NCI-H146 (cell line): Measurements from ENCODE around the gene DNAH9.

Experiments
- DNase-seq: peaks from one replicate; lab custom pipeline; 2025; lab: John Stamatoyannopoulos, UW

The DNAH9 gene

DNA sequence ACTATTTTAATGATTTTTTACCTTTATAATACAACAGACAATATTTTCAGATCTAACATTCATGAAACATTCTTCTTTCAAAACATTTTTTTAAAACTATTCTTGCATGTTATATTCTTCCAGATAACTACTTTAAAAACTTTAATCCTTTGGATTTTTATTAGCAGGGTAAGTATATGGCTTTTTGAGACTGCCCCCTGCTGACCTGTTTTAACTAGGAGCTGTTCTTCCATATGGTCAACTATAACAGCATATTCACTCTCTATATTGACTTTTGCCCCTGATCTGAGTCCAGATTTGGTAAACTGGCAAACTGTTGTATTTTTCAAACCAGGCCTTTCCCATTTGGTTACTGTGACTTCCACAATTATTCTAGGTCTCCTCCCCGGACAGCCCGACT lies 382.5 kb downstream of the DNAH9 start:
- DNase-seq, result no peak

DNA sequence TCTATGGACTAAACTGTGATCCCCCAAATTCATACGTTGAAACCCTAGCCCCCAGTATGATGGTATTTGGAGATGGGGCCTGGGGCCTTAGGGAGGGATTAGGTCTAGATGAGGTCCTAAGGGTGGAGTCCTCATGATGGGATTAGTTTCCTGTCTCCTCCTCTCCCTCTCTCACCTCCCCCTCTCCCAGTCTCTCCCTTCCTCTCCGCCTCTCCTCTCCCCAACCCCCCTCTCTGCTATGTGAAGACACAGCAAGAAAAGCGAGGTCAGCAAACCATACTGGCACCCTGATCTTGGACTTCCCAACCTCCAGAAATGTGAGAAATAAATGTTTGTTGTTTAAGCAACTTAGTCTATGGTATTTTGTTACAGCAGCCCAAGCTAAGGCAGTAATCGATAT lies 383.6 kb downstream of the DNAH9 start:
- DNase-seq, result no peak

DNA sequence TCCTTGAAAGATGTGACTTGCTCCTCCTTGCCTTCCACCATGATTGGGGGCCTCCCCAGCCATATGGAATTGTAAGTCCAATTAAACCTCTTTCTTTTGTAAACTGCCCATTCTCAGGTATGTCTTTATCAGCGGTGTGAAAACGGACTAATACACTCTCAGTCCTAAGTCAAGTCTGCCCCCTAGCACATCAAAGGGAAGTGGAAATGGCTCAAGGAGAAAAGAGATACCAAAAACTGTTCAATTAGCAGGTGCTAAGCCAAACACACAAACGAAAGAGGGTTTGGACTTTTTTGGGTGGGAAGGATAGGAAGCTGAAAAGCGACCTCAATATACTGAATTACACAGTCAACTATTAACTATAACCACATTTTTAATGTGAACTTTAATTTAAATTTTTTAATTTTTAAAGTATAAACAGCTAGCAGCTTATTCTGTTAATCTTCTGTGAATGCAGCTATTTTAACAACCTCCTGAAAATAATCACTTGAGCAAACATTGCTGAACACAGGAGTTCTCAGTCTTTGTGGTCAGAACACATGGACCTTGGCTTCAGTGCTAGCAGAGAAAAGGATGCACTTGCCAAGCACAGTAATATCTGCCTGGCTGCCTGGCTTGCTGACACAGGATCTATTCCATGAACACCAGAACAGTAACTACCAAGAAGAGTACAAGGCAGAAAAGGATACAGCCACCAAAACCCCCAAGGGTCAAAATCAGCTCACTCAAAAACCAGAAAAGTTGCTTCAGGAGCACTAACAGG lies 388.1 kb downstream of the DNAH9 start:
- no peak for DNase-seq

DNA sequence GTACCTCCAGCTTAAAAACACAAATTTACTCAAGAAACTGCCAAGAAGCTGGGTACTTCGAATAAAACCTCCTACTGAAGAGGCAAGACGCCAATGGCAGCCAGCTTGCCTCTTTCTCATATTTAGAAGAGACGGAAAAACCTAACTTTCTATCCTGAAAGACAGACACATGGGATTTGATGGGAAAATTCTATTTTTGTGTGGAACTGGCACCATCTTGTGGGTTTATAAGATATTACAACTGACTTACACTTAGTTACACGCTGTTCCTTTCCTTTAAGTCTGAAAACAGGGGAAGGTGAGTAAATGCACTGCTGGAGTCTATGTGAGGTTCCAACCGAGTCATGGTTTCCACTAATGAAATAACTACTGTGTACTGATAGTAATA lies 388.7 kb downstream of the DNAH9 start:
- DNase-seq, result peak; percentile 19

DNA sequence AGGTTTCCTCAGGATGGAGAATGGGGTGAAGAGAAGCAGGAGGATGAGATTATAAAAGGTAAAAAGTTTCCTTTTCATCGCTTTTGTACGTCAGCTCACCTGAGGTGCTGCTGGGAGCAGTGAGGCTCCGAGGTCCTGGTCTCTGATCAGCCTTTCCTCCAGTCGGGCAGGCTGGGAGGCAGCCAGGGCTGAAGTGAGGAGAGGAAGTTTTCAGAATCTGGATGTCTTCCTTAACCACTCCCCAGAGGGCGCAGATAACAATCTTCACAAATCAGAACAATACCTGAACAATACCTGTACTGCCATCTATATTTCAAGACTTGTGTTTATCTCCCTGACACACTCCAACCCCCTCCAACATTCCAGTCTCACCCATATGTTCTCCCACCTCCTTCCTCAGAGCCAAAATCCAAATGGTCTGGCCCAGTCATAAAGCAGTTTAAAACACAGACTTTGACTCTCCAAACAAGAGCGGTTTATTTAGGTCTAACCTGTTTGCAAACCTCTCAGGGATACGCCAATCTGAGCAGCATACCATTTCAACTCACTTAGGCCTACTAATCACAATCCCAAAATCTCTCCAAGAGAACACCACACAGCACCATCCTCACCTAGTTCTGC lies 392.2 kb downstream of the DNAH9 start:
- no peak for DNase-seq

DNA sequence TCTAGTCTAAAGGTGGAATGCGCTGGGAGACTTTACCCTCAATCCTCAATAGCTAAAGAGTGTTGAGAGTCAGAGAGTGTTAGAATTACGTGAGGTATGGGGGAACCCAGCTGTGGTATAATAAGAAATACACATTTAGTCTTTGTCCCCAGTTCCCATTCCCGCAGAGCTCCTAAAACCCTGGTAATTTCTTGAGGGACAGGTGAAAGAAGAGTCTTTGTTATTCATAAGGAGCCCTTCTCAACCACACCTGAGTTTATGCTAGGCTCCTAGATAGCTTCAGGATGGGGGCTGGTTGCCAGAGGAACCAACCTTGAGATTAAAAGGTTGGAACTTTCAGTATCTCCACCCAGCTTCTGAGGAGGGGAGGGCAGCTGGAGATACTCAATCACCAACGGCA lies 393.2 kb downstream of the DNAH9 start:
- no peak for DNase-seq

DNA sequence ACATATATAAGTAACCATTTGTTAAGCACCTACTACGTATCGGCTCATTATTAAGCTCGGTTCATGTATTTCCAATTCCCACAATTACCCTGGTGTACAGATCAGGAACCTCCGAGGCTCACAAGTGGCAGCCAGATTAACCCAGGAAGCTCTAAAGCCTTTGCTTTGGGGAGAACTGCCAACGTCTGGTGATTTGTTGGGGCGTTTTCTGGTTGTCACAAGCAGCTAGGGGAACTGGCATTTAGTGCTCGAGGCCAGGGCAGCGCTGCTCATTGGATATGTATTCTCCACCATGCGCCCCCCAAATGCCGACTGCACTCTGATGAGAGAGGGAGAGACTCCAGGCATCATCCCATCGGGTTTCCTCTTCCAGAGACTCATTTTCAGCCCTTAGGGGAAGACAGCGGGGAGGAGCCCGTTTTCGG lies 398.5 kb downstream of the DNAH9 start:
- DNase-seq, result peak; percentile 71

DNA sequence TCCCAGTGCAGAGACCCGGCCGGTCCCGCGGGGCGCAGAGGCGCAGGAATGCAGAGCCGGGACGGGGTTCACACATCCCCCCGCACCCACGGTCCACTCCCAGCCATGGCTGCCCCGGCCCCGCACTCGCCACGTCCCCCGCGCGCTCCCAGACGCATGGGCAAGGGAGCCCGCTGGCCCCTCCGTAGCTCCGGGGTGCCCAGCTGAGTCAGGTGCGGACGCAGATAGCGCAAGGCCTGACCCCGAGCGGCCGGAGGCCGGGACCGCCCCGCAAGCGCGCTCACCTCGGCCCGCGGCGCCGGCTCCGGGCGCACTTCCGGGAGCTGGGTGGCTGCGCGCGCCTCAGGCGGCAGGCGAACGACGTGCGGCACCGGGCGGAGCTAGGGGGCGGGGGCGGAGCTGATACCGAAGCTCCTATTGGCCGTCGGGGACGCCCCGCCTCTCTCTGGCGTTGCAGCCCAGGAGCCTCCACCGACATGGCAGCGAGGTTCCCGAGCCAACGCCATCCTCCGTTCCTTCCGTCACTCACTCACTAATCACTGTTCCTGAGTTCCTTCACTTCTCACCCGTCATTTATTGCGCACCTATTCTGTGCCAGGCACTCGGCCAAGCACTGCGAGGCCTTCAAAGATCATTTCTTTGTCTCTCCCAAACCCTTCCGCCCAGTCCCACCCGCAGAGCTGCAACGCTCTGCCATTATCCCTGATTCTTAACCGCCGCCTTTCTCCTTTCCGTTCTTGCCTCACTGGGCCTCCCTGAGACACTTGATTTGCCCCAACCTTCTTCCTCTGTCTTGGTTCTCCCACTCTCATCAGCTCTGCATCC lies 399.1 kb downstream of the DNAH9 start, which contains the start of gene ZNF18:
Gene ZNF18, minus strand, starts transcription at position 329 of the 825 bp plus-strand sequence. CDS start 4,646 bp downstream, outside the sequence.
- peak; percentile 96 for DNase-seq

DNA sequence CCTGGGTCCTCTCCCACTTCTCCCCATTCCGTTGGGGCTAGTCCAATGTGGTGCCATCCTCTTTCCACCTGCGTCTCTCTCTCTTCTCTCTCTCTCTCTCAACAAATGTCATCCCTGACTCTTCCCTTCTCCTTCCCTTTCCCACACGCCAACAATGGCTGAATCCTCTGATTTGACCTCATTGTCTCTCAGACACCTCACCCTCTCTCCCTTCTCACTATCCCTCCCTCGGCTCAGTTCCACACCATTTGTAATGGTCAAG lies 399.6 kb downstream of the DNAH9 start:
- DNase-seq, result peak; percentile 28

DNA sequence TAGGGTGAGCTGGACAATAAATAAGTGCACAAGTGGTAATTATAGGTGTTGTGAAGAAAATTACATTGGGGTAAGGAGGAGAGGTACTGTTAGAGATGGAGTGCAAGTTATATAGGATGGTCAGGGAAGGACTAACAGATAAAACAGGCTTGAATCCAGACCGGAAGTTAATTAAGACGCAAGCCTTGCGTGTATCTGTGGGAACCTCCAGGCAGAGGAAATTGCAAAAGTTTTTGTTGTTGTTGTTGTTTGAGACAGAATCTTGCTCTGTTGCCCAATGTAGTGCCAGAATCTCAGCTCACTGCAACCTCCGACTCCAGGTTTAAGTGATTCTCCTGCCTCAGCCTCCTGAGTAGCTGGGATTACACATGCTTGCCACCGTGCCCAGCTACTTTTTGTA lies 401.4 kb downstream of the DNAH9 start:
- DNase-seq, result no peak

DNA sequence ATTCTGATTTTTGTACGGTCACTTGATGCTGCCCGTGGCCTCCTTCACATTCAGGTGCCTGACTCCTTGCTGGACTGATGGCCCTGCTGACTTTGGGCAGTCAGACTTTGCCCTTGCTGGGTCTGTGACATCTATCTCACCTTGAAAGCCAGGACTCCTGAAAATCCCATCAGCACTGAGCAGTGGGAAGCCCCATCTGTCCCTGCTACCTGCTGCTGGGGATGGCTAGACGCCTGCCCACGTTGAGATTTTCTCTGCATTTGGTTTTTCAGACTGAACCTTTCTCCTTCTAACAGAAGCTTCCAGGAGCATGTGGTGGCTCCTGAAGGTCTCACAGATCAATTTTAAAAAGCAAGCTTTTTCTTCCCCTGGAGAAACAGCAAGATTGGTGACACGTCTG lies 409.2 kb downstream of the DNAH9 start:
- DNase-seq, result no peak
